H9 (cell line): ENCODE results near the gene RIPPLY1. TPM values are rescaled to one million over a fixed set of nuclear protein-coding genes. Genes with fewer than 3 reads are reported as not detected.

Source experiments
- DNase-seq: peaks from one replicate; pipeline ENCODE4 v3.0.0-alpha.2; 2017
- H2AFZ ChIP-seq: one replicate; pipeline ENCODE4 v1.6.1; 2013; ENCODE audit warnings: mild to moderate bottlenecking, low read length, control low read depth, moderate library complexity
- H2AK5ac ChIP-seq: 2 replicates; pipeline ENCODE4 v1.6.1; 2013; ENCODE audit warnings: low read length, control low read depth, mixed read lengths; ENCODE audit not compliant: insufficient read length
- H2BK120ac ChIP-seq: one replicate; pipeline ENCODE4 v1.6.1; 2013; ENCODE audit warnings: low read depth, mild to moderate bottlenecking, low read length, control low read depth, inconsistent platforms; ENCODE audit not compliant: poor library complexity, severe bottlenecking
- H2BK12ac ChIP-seq: 2 replicates; pipeline ENCODE4 v1.6.1; 2013; ENCODE audit warnings: low read length, control low read depth, mixed read lengths, low read depth; ENCODE audit not compliant: insufficient read length
- H2BK15ac ChIP-seq: 2 replicates; pipeline ENCODE4 v1.6.1; 2013; ENCODE audit warnings: low read depth, low read length, control low read depth
- H2BK20ac ChIP-seq: one replicate; pipeline ENCODE4 v1.6.1; 2013; ENCODE audit warnings: low read depth, mild to moderate bottlenecking, low read length, control low read depth, inconsistent platforms; ENCODE audit not compliant: poor library complexity, severe bottlenecking
- H2BK5ac ChIP-seq: 2 replicates; pipeline ENCODE4 v1.6.1; 2013; ENCODE audit warnings: low read length, control low read depth, mixed read lengths; ENCODE audit not compliant: insufficient read length
- H3K14ac ChIP-seq: 2 replicates; pipeline ENCODE4 v1.6.1; 2013; ENCODE audit warnings: low read length, control low read depth; ENCODE audit not compliant: insufficient read depth
- H3K18ac ChIP-seq: 2 replicates; pipeline ENCODE4 v1.6.1; 2013; ENCODE audit warnings: low read depth, mild to moderate bottlenecking, mixed read lengths, low read length, control low read depth; ENCODE audit not compliant: insufficient read length
- H3K23ac ChIP-seq: 2 replicates; pipeline ENCODE4 v1.6.1; 2013; ENCODE audit warnings: low read length, control low read depth, mixed read lengths, low read depth; ENCODE audit not compliant: insufficient read length
- H3K23me2 ChIP-seq: 2 replicates; pipeline ENCODE4 v1.6.1; 2013; ENCODE audit warnings: low read depth, mild to moderate bottlenecking, mixed read lengths, low read length, control low read depth; ENCODE audit not compliant: insufficient read length, poor library complexity, severe bottlenecking
- H3K27ac ChIP-seq: 2 replicates; pipeline ENCODE4 v1.5.1; 2013; ENCODE audit warnings: low read length, control low read depth, mixed read lengths, low read depth; ENCODE audit not compliant: insufficient read length
- H3K27me3 ChIP-seq: 2 replicates; pipeline ENCODE4 v1.6.1; 2013; ENCODE audit warnings: low read length, control low read depth, inconsistent platforms; ENCODE audit not compliant: insufficient read depth
- H3K4ac ChIP-seq: 2 replicates; pipeline ENCODE4 v1.6.1; 2013; ENCODE audit warnings: low read depth, mild to moderate bottlenecking, control low read depth, inconsistent platforms, low read length, moderate library complexity
- H3K4me1 ChIP-seq: 2 replicates; pipeline ENCODE4 v1.6.1; 2013; ENCODE audit warnings: low read length, control low read depth, inconsistent platforms; ENCODE audit not compliant: insufficient read depth
- H3K4me2 ChIP-seq: 2 replicates; pipeline ENCODE4 v1.6.1; 2013; ENCODE audit warnings: low read length, control low read depth, mixed read lengths; ENCODE audit not compliant: insufficient read length, insufficient read depth
- H3K56ac ChIP-seq: 2 replicates; pipeline ENCODE4 v1.6.1; 2013; ENCODE audit warnings: low read depth, mild to moderate bottlenecking, mixed read lengths, low read length, control low read depth; ENCODE audit not compliant: insufficient read length
- H3K79me1 ChIP-seq: 2 replicates; pipeline ENCODE4 v1.6.1; 2013; ENCODE audit warnings: low read depth, mild to moderate bottlenecking, moderate library complexity, low read length, control low read depth, inconsistent platforms; ENCODE audit not compliant: insufficient read depth, poor library complexity, severe bottlenecking
- H3K79me2 ChIP-seq: 2 replicates; pipeline ENCODE4 v1.6.1; 2013; ENCODE audit warnings: low read length, control low read depth, inconsistent platforms; ENCODE audit not compliant: insufficient read depth
- H3K9ac ChIP-seq: 2 replicates; pipeline ENCODE4 v1.6.1; 2013; ENCODE audit warnings: low read length, control low read depth, mixed read lengths; ENCODE audit not compliant: insufficient read length; ENCODE audit errors: extremely low read depth
- H3K9me3 ChIP-seq: one replicate; pipeline ENCODE4 v1.6.1; 2013; ENCODE audit warnings: low read depth, low read length, inconsistent platforms; ENCODE audit not compliant: control insufficient read depth
- H3T11ph ChIP-seq: one replicate; pipeline ENCODE4 v1.6.1; 2013; ENCODE audit warnings: mild to moderate bottlenecking, low read length, control low read depth, inconsistent platforms
- H4K20me1 ChIP-seq: one replicate; pipeline ENCODE4 v1.6.1; 2013; ENCODE audit not compliant: control insufficient read depth, insufficient read length, insufficient read depth
- H4K5ac ChIP-seq: 2 replicates; pipeline ENCODE4 v1.6.1; 2013; ENCODE audit warnings: low read depth, mild to moderate bottlenecking, mixed read lengths, low read length, control low read depth; ENCODE audit not compliant: insufficient read length
- H4K8ac ChIP-seq: replicated peaks from 2 replicates; pipeline ENCODE4 v1.6.1; 2013; ENCODE audit warnings: low read length, control low read depth, mixed read lengths, low read depth; ENCODE audit not compliant: insufficient read length
- H4K91ac ChIP-seq: 2 replicates; pipeline ENCODE4 v1.6.1; 2013; ENCODE audit warnings: low read depth, mild to moderate bottlenecking, moderate library complexity, mixed read lengths, low read length, control low read depth; ENCODE audit not compliant: insufficient read length
- H3K27ac Mint-ChIP-seq, 3 experiments: 2 replicates in 2 of 3; 3 replicates in 1 of 3; pipeline ENCODE4 v1.8.0; 2020 to 2021; ENCODE audit warnings: mixed read lengths in 3 of 3, mild to moderate bottlenecking in 1 of 3, moderate library complexity in 1 of 3
- H3K27me3 Mint-ChIP-seq: 2 replicates; pipeline ENCODE4 v1.8.0; 2021; ENCODE audit warnings: low read depth, mild to moderate bottlenecking, moderate library complexity, mixed read lengths
- H3K36me3 Mint-ChIP-seq, 3 experiments: 2 replicates in 2 of 3; 3 replicates in 1 of 3; pipeline ENCODE4 v1.8.0; 2020 to 2021; ENCODE audit warnings: low read depth in 3 of 3, mixed read lengths in 3 of 3; ENCODE audit not compliant: insufficient read depth in 1 of 3
- H3K4me1 Mint-ChIP-seq, 2 experiments: 2 replicates each; pipeline ENCODE4 v1.8.0; 2020; ENCODE audit warnings: mixed read lengths in 2 of 2
- H3K4me3 Mint-ChIP-seq, 2 experiments: 2 replicates in 1 of 2; 3 replicates in 1 of 2; pipeline ENCODE4 v1.8.0; 2020 to 2021; ENCODE audit warnings: mild to moderate bottlenecking in 2 of 2, mixed read lengths in 2 of 2, moderate library complexity in 1 of 2
- H3K9me3 Mint-ChIP-seq, 2 experiments: 2 replicates in 1 of 2; 3 replicates in 1 of 2; pipeline ENCODE4 v1.8.0; 2020; ENCODE audit warnings: mild to moderate bottlenecking in 2 of 2, mixed read lengths in 2 of 2, moderate library complexity in 1 of 2
- CTCF ChIP-seq: fragments of 200-600 bp; sonication (generic); conservative IDR thresholded peaks from 3 replicates; pipeline ENCODE4 v1.8.0; 2021; ENCODE audit warnings: antibody characterized with exemption, mild to moderate bottlenecking
- WGBS: extraction: QIAGEN DNeasy Blood & Tissue Kit; methylation state at CpG from one replicate; pipeline ENCODE4 v1.1.7; 2013; ENCODE audit warnings: missing lambda C conversion rate, low lambda C conversion rate, mixed read lengths; ENCODE audit not compliant: insufficient read length; ENCODE audit errors: extremely low coverage; 5-methylcytosine and 5-hydroxymethylcytosine counted together
- total RNA-seq: library from RNA; stranded (reverse); gene quantifications from 2 replicates; pipeline ENCODE4 v1.2.1, GENCODE V29; 2021

Gene RIPPLY1
- total RNA-seq, 1 experiment from 2014 or later = not detected

GRCh38 chrX:106940068-106940467 lies 36.9 kb upstream of the RIPPLY1 start:
- Histone ChIP-seq H3K9me3 (peaks cover 5% of the 10 kb centered on the region), H3K79me2 (no peaks in the 10 kb centered on the region), H3K4ac (no peak overlapping the region), H3T11ph (no peak overlapping the region), H4K5ac (no peak overlapping the region), H3K4me1 (no peaks in the 10 kb centered on the region), H2BK12ac (no peak overlapping the region), H2BK120ac (no peak overlapping the region), H3K23me2 (no peaks in the 10 kb centered on the region), H2AK5ac (no peak overlapping the region), H2AFZ (no peak overlapping the region), H3K56ac (no peak overlapping the region), H3K18ac (no peak overlapping the region), H4K20me1 (no peaks in the 10 kb centered on the region), H3K27ac (no peak overlapping the region), H3K79me1 (no peaks in the 10 kb centered on the region), H3K9ac (no peak overlapping the region), H4K91ac (no peak overlapping the region), H2BK20ac (no peak overlapping the region), H2BK15ac (no peak overlapping the region), H3K4me2 (no peak overlapping the region), H3K23ac (no peak overlapping the region), H2BK5ac (no peak overlapping the region), H3K27me3 (no peaks in the 10 kb centered on the region), H3K14ac (no peak overlapping the region), H4K8ac (no peak overlapping the region)
- H3K27ac Mint-ChIP-seq = no peak overlapping the region
- DNase-seq = no peak
- H3K9me3 Mint-ChIP-seq = peaks cover 0 to 11% of the 10 kb centered on the region in 2 experiments; a peak in 2 of 5 replicates
- peaks cover 0 to 12% (median 0%) of the 10 kb centered on the region in 3 experiments; a peak in 2 of 7 replicates for H3K36me3 Mint-ChIP-seq
- TF ChIP-seq CTCF = no peak
- no peak overlapping the region for H3K4me3 Mint-ChIP-seq
- no peaks in the 10 kb centered on the region for H3K4me1 Mint-ChIP-seq
- no peaks in the 10 kb centered on the region; the same call in 1 of the 2 replicates for H3K27me3 Mint-ChIP-seq
- WGBS = no CpG with 5 or more reads among the region's 1 CpG
